Trophoblast cell (in vitro differentiated cells and primary cell): Measurements from ENCODE around the gene TCF12.

Experiments used
- DNase-seq, 2 donors: peaks; one replicate each; pipeline ENCODE4 v3.0.0-alpha.2; 2016
- H2AFZ ChIP-seq: 2 replicates; pipeline ENCODE4 v1.6.1; 2013; ENCODE audit warnings: low read length, moderate library complexity, mild to moderate bottlenecking; ENCODE audit not compliant: insufficient read depth, poor library complexity
- H2AK5ac ChIP-seq: 2 replicates; pipeline ENCODE4 v1.6.1; 2013; ENCODE audit warnings: mild to moderate bottlenecking, low read length
- H2BK120ac ChIP-seq: 2 replicates; pipeline ENCODE4 v1.6.1; 2013; ENCODE audit warnings: low read length, mild to moderate bottlenecking, moderate library complexity; ENCODE audit not compliant: insufficient read depth, poor library complexity
- H2BK12ac ChIP-seq: 2 replicates; pipeline ENCODE4 v1.6.1; 2013; ENCODE audit warnings: mild to moderate bottlenecking, low read length, moderate library complexity
- H2BK5ac ChIP-seq: 2 replicates; pipeline ENCODE4 v1.6.1; 2013; ENCODE audit warnings: low read length, low read depth, moderate library complexity, mild to moderate bottlenecking; ENCODE audit not compliant: poor library complexity
- H3K14ac ChIP-seq: 2 replicates; pipeline ENCODE4 v1.6.1; 2013; ENCODE audit warnings: mild to moderate bottlenecking, low read length
- H3K18ac ChIP-seq: 2 replicates; pipeline ENCODE4 v1.6.1; 2013; ENCODE audit warnings: mild to moderate bottlenecking, low read length
- H3K23ac ChIP-seq: 2 replicates; pipeline ENCODE4 v1.6.1; 2013; ENCODE audit warnings: low read length
- H3K27ac ChIP-seq: 2 replicates; pipeline ENCODE4 v1.5.1; 2013; ENCODE audit warnings: low read depth, mild to moderate bottlenecking, inconsistent platforms, low read length, moderate library complexity
- H3K27me3 ChIP-seq: 2 replicates; pipeline ENCODE4 v1.6.1; 2013; ENCODE audit warnings: inconsistent platforms, mild to moderate bottlenecking, low read length, moderate library complexity; ENCODE audit not compliant: insufficient read depth
- H3K36me3 ChIP-seq, 2 experiments: 1 replicate in 1 of 2; 2 replicates in 1 of 2; pipeline ENCODE4 v1.6.1; 2013; ENCODE audit warnings: low read length in 2 of 2, mild to moderate bottlenecking in 2 of 2, moderate library complexity in 1 of 2; ENCODE audit not compliant: insufficient read depth in 2 of 2, control insufficient read depth in 1 of 2
- H3K4ac ChIP-seq: 2 replicates; pipeline ENCODE4 v1.6.1; 2013; ENCODE audit warnings: low read depth, mild to moderate bottlenecking, low read length, moderate library complexity
- H3K4me1 ChIP-seq, 2 experiments: 1 replicate in 1 of 2; 2 replicates in 1 of 2; pipeline ENCODE4 v1.6.1; 2013; ENCODE audit warnings: low read length in 2 of 2, mild to moderate bottlenecking in 2 of 2, moderate library complexity in 1 of 2; ENCODE audit not compliant: insufficient read depth in 2 of 2, control insufficient read depth in 1 of 2
- H3K4me2 ChIP-seq: 2 replicates; pipeline ENCODE4 v1.6.1; 2013; ENCODE audit warnings: inconsistent platforms, mild to moderate bottlenecking, low read length, moderate library complexity
- H3K4me3 ChIP-seq: 2 replicates; pipeline ENCODE4 v1.5.1; 2013; ENCODE audit warnings: mild to moderate bottlenecking, low read depth, low read length, inconsistent platforms
- H3K79me1 ChIP-seq: one replicate; pipeline ENCODE4 v1.6.1; 2013; ENCODE audit warnings: low read length
- H3K79me2 ChIP-seq: 2 replicates; pipeline ENCODE4 v1.6.1; 2013; ENCODE audit warnings: low read length, mild to moderate bottlenecking; ENCODE audit not compliant: control insufficient read depth, insufficient read depth, poor library complexity
- H3K9ac ChIP-seq: 2 replicates; pipeline ENCODE4 v1.6.1; 2013; ENCODE audit warnings: mild to moderate bottlenecking, low read length
- H3K9me3 ChIP-seq: 2 replicates; pipeline ENCODE4 v1.6.1; 2013; ENCODE audit warnings: low read depth, mild to moderate bottlenecking, control low read depth, inconsistent platforms, low read length; ENCODE audit not compliant: insufficient read depth
- H4K12ac ChIP-seq: 2 replicates; pipeline ENCODE4 v1.6.1; 2013; ENCODE audit warnings: low read depth, mild to moderate bottlenecking, low read length, moderate library complexity
- H4K8ac ChIP-seq: 2 replicates; pipeline ENCODE4 v1.6.1; 2013; ENCODE audit warnings: low read depth, mild to moderate bottlenecking, low read length, moderate library complexity
- H4K91ac ChIP-seq: one replicate; pipeline ENCODE4 v1.6.1; 2013; ENCODE audit warnings: low read depth, mild to moderate bottlenecking, low read length, moderate library complexity
- WGBS: extraction: QIAGEN DNeasy Blood & Tissue Kit; methylation state at CpG from one replicate; pipeline ENCODE4 v1.1.7; 2013; ENCODE audit warnings: missing lambda C conversion rate; ENCODE audit not compliant: insufficient read length, insufficient coverage; ENCODE audit errors: extremely low coverage; 5-methylcytosine and 5-hydroxymethylcytosine counted together

Gene TCF12

GRCh38 chr15:56984681-56985481 is 66.4 kb downstream of the TCF12 start:
- Histone ChIP-seq H4K8ac (no peak overlapping the region), H3K79me1 (no peaks in the 10 kb centered on the region), H3K4me1 (no peaks in the 10 kb centered on the region), H2AFZ (no peak overlapping the region), H2BK5ac (no peak overlapping the region), H3K27ac (no peak overlapping the region), H4K12ac (no peak overlapping the region), H2AK5ac (no peak overlapping the region), H3K9me3 (no peaks in the 10 kb centered on the region), H2BK120ac (no peak overlapping the region), H3K14ac (no peak overlapping the region), H3K18ac (no peak overlapping the region), H3K4ac (no peak overlapping the region), H3K23ac (no peak overlapping the region), H3K4me2 (no peak overlapping the region), H3K36me3 (peaks cover 0 to 3% of the 10 kb centered on the region in 2 experiments), H3K4me3 (no peak overlapping the region), H2BK12ac (no peak overlapping the region), H4K91ac (no peak overlapping the region), H3K9ac (no peak overlapping the region), H3K27me3 (no peaks in the 10 kb centered on the region), H3K79me2 (no peaks in the 10 kb centered on the region)
- DNase-seq = peak in 1 of 2 donors; percentile 24
- no CpG with 5 or more reads among the region's 3 CpGs for WGBS

GRCh38 chr15:56985856-56986255 is 67.4 kb downstream of the TCF12 start:
- H3K4me2 ChIP-seq = no peak overlapping the region
- H3K9me3 ChIP-seq = no peaks in the 10 kb centered on the region
- H4K91ac ChIP-seq = no peak overlapping the region
- H2BK120ac ChIP-seq = no peak overlapping the region
- H2BK5ac ChIP-seq = no peak overlapping the region
- H3K79me1 ChIP-seq = no peaks in the 10 kb centered on the region
- H3K79me2 ChIP-seq = no peaks in the 10 kb centered on the region
- H3K23ac ChIP-seq = no peak overlapping the region
- DNase-seq = no peak
- no CpG with 5 or more reads among the region's 1 CpG for WGBS
- no peak overlapping the region for H3K9ac ChIP-seq
- no peak overlapping the region for H3K4me3 ChIP-seq
- H3K18ac ChIP-seq = no peak overlapping the region
- no peak overlapping the region for H4K12ac ChIP-seq
- H4K8ac ChIP-seq = no peak overlapping the region
- H2BK12ac ChIP-seq = no peak overlapping the region
- no peak overlapping the region for H3K27ac ChIP-seq
- no peak overlapping the region for H2AK5ac ChIP-seq
- H3K27me3 ChIP-seq = no peaks in the 10 kb centered on the region
- H3K14ac ChIP-seq = no peak overlapping the region
- H3K4me1 ChIP-seq = no peaks in the 10 kb centered on the region
- no peak overlapping the region for H3K4ac ChIP-seq
- H2AFZ ChIP-seq = no peak overlapping the region
- H3K36me3 ChIP-seq = peaks cover 0 to 3% of the 10 kb centered on the region in 2 experiments

GRCh38 chr15:56987286-56987685 is 68.8 kb downstream of the TCF12 start:
- no peak overlapping the region for H3K9ac ChIP-seq
- H3K79me1 ChIP-seq = no peaks in the 10 kb centered on the region
- H2AK5ac ChIP-seq = no peak overlapping the region
- no peak overlapping the region for H3K23ac ChIP-seq
- H3K4ac ChIP-seq = no peak overlapping the region
- H2BK5ac ChIP-seq = no peak overlapping the region
- WGBS = no CpG with 5 or more reads among the region's 3 CpGs
- H3K18ac ChIP-seq = no peak overlapping the region
- no peak overlapping the region for H2BK120ac ChIP-seq
- no peak overlapping the region for H4K8ac ChIP-seq
- H3K4me3 ChIP-seq = no peak overlapping the region
- H3K9me3 ChIP-seq = no peaks in the 10 kb centered on the region
- H3K79me2 ChIP-seq = no peaks in the 10 kb centered on the region
- H4K91ac ChIP-seq = no peak overlapping the region
- no peak for DNase-seq
- no peak overlapping the region for H4K12ac ChIP-seq
- H3K14ac ChIP-seq = no peak overlapping the region
- no peak overlapping the region for H3K27ac ChIP-seq
- peaks cover 0 to 3% of the 10 kb centered on the region in 2 experiments for H3K36me3 ChIP-seq
- no peak overlapping the region for H2BK12ac ChIP-seq
- no peak overlapping the region for H2AFZ ChIP-seq
- H3K4me1 ChIP-seq = no peaks in the 10 kb centered on the region
- no peak overlapping the region for H3K4me2 ChIP-seq
- no peaks in the 10 kb centered on the region for H3K27me3 ChIP-seq

GRCh38 chr15:56988219-56988618 is 69.8 kb downstream of the TCF12 start:
- Histone ChIP-seq H3K79me1 (no peaks in the 10 kb centered on the region), H2AK5ac (no peak overlapping the region), H3K18ac (no peak overlapping the region)

More at GRCh38 chr15:56988219-56988618, 69.8 kb downstream of the TCF12 start:
- no peaks in the 10 kb centered on the region for H3K9me3 ChIP-seq
- H4K91ac ChIP-seq = no peak overlapping the region
- H3K4me1 ChIP-seq = no peaks in the 10 kb centered on the region
- no peak overlapping the region for H3K23ac ChIP-seq
- H3K4me2 ChIP-seq = no peak overlapping the region
- H3K9ac ChIP-seq = no peak overlapping the region
- H3K36me3 ChIP-seq = peaks cover 0 to 3% of the 10 kb centered on the region in 2 experiments
- H2BK12ac ChIP-seq = no peak overlapping the region
- no peak overlapping the region for H4K12ac ChIP-seq
- H3K27me3 ChIP-seq = no peaks in the 10 kb centered on the region
- no peak overlapping the region for H2BK5ac ChIP-seq
- H3K27ac ChIP-seq = no peak overlapping the region
- no peak overlapping the region for H3K4ac ChIP-seq
- H4K8ac ChIP-seq = no peak overlapping the region
- no peak overlapping the region for H3K14ac ChIP-seq
- no peak overlapping the region for H2BK120ac ChIP-seq
- no peaks in the 10 kb centered on the region for H3K79me2 ChIP-seq
- H2AFZ ChIP-seq = no peak overlapping the region
- DNase-seq = no peak
- H3K4me3 ChIP-seq = no peak overlapping the region
